SU-DHL-6 (cell line): ENCODE results near the gene LRPAP1.

ENCODE experiments used
- H2AFZ ChIP-seq: fragments of 200-600 bp; sonication (generic); 2 replicates; pipeline ENCODE4 v1.6.1; 2014; ENCODE audit warnings: low read depth, mild to moderate bottlenecking, moderate library complexity, mixed read lengths, antibody characterized with exemption, low read length; ENCODE audit not compliant: severe bottlenecking
- H3F3A ChIP-seq: fragments of 200-600 bp; shearing (Covaris generic); 2 replicates; pipeline ENCODE4 v1.6.0; 2016; ENCODE audit warnings: antibody characterized with exemption, mild to moderate bottlenecking; ENCODE audit not compliant: insufficient read depth
- H3K27ac ChIP-seq: fragments of 200-600 bp; sonication (generic); 2 replicates; pipeline ENCODE4 v1.5.1; 2016; ENCODE audit warnings: low read depth, mild to moderate bottlenecking, low read length, moderate library complexity, mixed read lengths
- H3K27me3 ChIP-seq: fragments of 200-600 bp; sonication (generic), shearing (Covaris generic); 2 replicates; pipeline ENCODE4 v1.6.0; 2014; ENCODE audit warnings: mild to moderate bottlenecking, low read length
- H3K36me3 ChIP-seq: fragments of 200-600 bp; sonication (generic); 2 replicates; pipeline ENCODE4 v1.6.1; 2014; ENCODE audit warnings: mild to moderate bottlenecking, low read length, mixed read lengths
- H3K4me2 ChIP-seq: fragments of 300-600, 200-600 bp; shearing (Covaris generic), sonication (generic); 2 replicates; pipeline ENCODE4 v1.6.0; 2014; ENCODE audit warnings: low read length, low read depth, mild to moderate bottlenecking; ENCODE audit not compliant: poor library complexity, severe bottlenecking
- H3K4me3 ChIP-seq: fragments of 200-600 bp; sonication (generic); 2 replicates; pipeline ENCODE4 v1.5.1; 2014; ENCODE audit warnings: antibody characterized with exemption, low read length, mild to moderate bottlenecking, mixed read lengths; ENCODE audit not compliant: insufficient read depth, poor library complexity, severe bottlenecking
- H3K79me2 ChIP-seq: fragments of 200-600 bp; sonication (generic); 2 replicates; pipeline ENCODE4 v1.6.1; 2014; ENCODE audit warnings: mild to moderate bottlenecking, low read length, moderate library complexity; ENCODE audit not compliant: insufficient read depth
- H3K9ac ChIP-seq: fragments of 200-600 bp; sonication (generic); 2 replicates; pipeline ENCODE4 v1.7.0; 2014; ENCODE audit warnings: mild to moderate bottlenecking, low read length
- H3K9me2 ChIP-seq: fragments of 200-600 bp; sonication (generic); replicated peaks from 2 replicates; pipeline ENCODE4 v1.6.1; 2014; ENCODE audit warnings: low read length; ENCODE audit not compliant: insufficient read depth
- H3K9me3 ChIP-seq: fragments of 200-600 bp; sonication (generic); 2 replicates; pipeline ENCODE4 v1.6.1; 2014; ENCODE audit warnings: low read length, mixed read lengths; ENCODE audit not compliant: insufficient read depth
- H4K20me1 ChIP-seq: fragments of 200-600 bp; sonication (generic); 2 replicates; pipeline ENCODE4 v1.6.1; 2014; ENCODE audit warnings: low read depth, mild to moderate bottlenecking, antibody characterized with exemption, low read length, moderate library complexity, mixed read lengths
- EZH2phosphoT487 ChIP-seq: fragments of 200-600 bp; sonication (generic), shearing (Covaris generic); conservative IDR thresholded peaks from 2 replicates; pipeline ENCODE4 v1.6.1; 2018; ENCODE audit warnings: mild to moderate bottlenecking, antibody characterized with exemption, low read length, moderate library complexity, mixed read lengths
- TF ChIP-seq, protein P1 (sequence below): fragments of 200-600 bp; sonication (generic); IDR thresholded peaks from one replicate; pipeline ENCODE4 v1.5.1; 2017; ENCODE audit warnings: antibody characterized with exemption, mild to moderate bottlenecking, low read length, moderate library complexity; ENCODE audit not compliant: insufficient read depth, poor library complexity, severe bottlenecking

The LRPAP1 gene

GRCh38 chr4:3494462-3494871, 37.8 kb downstream of the LRPAP1 start:
- H3K9me2 ChIP-seq: no peaks in the 10 kb centered on the region
- TF ChIP-seq EZH2phosphoT487: no peak
- TF ChIP-seq, protein P1, sequence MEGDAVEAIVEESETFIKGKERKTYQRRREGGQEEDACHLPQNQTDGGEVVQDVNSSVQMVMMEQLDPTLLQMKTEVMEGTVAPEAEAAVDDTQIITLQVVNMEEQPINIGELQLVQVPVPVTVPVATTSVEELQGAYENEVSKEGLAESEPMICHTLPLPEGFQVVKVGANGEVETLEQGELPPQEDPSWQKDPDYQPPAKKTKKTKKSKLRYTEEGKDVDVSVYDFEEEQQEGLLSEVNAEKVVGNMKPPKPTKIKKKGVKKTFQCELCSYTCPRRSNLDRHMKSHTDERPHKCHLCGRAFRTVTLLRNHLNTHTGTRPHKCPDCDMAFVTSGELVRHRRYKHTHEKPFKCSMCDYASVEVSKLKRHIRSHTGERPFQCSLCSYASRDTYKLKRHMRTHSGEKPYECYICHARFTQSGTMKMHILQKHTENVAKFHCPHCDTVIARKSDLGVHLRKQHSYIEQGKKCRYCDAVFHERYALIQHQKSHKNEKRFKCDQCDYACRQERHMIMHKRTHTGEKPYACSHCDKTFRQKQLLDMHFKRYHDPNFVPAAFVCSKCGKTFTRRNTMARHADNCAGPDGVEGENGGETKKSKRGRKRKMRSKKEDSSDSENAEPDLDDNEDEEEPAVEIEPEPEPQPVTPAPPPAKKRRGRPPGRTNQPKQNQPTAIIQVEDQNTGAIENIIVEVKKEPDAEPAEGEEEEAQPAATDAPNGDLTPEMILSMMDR: no peak
- no peaks in the 10 kb centered on the region for H3K36me3 ChIP-seq
- H4K20me1 ChIP-seq: no peaks in the 10 kb centered on the region
- H3K27me3 ChIP-seq: no peaks in the 10 kb centered on the region
- H3K4me3 ChIP-seq: no peak overlapping the region
- no peak overlapping the region for H3K9ac ChIP-seq
- H3K27ac ChIP-seq: no peak overlapping the region
- H3K79me2 ChIP-seq: no peaks in the 10 kb centered on the region
- H3F3A ChIP-seq: no peaks in the 10 kb centered on the region
- H3K4me2 ChIP-seq: no peak overlapping the region
- H3K9me3 ChIP-seq: no peaks in the 10 kb centered on the region
- no peak overlapping the region for H2AFZ ChIP-seq

DNA sequence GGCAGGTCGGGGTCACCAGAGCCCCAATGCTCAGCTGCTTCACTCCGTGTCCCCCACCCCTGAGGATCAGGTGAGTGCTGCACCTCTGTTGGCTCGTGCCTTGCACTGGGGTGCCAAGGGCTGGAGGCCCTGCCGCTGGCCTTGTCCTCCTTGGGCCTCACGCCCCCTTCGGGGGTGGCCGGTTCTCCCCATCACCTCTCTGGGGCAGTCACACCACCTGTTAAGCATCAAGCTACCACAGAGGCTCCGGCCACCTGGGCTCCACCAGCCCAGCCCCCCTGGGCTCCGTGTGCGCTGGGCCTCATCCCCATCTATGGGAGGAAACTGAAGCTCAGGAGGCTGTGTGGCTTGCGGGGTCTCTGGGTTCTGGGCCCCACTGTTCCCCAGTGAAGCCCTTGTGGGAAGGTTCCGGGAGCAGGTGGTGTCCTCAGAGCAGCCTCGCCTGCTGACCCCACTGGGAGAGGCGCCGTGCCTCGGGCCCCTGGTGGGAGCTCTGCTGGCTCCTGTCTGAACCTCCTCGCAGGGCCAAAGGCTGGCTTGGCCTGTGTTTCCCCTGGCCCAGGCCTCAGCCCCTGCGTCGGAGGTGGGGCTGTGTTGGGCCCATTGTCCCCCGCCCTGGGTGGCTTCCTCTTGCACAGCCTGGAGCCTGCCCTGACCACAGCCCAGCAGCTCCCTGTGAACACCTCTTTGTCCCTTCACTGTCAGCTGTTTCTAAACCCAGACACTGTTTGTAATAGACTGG, 38.3 kb downstream of the LRPAP1 start:
- H3K79me2 ChIP-seq: no peaks in the 10 kb centered on the region
- no peaks in the 10 kb centered on the region for H3K36me3 ChIP-seq
- TF ChIP-seq, protein P1: no peak
- no peak for TF ChIP-seq EZH2phosphoT487
- no peaks in the 10 kb centered on the region for H3K9me2 ChIP-seq
- no peaks in the 10 kb centered on the region for H3K27me3 ChIP-seq
- H3K27ac ChIP-seq: no peak overlapping the region
- no peaks in the 10 kb centered on the region for H3F3A ChIP-seq
- H3K9ac ChIP-seq: no peak overlapping the region
- no peak overlapping the region for H2AFZ ChIP-seq
- no peaks in the 10 kb centered on the region for H4K20me1 ChIP-seq
- no peak overlapping the region for H3K4me2 ChIP-seq
- no peak overlapping the region for H3K4me3 ChIP-seq
- no peaks in the 10 kb centered on the region for H3K9me3 ChIP-seq

DNA sequence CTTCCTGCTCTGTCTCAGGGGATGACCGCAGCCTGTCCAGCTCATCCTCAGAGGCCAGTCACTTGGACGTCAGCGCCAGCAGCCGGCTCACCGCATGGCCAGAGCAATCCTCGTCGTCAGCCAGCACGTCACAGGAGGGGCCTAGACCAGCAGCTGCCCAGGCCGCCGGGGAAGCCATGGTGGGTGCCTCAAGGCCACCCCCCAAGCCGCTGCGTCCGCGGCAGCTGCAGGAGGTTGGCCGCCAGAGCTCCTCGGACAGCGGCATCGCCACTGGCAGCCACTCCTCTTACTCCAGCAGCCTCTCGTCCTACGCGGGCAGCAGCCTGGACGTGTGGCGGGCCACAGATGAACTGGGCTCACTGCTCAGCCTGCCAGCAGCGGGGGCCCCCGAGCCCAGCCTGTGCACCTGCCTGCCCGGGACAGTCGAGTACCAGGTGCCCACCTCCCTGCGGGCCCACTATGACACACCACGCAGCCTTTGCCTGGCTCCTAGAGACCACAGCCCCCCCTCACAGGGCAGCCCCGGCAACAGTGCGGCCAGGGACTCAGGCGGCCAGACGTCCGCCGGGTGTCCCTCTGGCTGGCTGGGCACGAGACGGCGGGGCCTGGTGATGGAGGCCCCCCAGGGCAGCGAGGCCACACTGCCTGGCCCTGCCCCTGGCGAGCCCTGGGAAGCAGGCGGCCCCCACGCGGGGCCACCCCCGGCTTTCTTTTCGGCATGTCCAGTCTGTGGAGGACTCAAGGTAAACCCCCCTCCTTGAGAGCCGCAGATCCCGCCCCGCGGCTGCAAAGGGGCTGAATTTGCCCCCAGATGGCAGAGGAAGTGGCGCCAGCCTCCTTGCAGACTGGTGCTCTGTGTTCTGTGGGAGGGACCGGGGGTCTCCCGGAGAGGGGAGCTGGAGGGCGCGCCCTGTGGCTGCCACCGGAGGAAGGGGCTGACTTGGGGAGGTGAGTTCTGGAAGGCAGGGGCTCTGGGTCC, 39.2 kb downstream of the LRPAP1 start:
- H3K4me2 ChIP-seq: no peak overlapping the region
- no peaks in the 10 kb centered on the region for H3F3A ChIP-seq
- TF ChIP-seq, protein P1: no peak
- no peak for TF ChIP-seq EZH2phosphoT487
- H3K4me3 ChIP-seq: no peak overlapping the region
- no peak overlapping the region for H2AFZ ChIP-seq
- H4K20me1 ChIP-seq: no peaks in the 10 kb centered on the region
- H3K9me3 ChIP-seq: no peaks in the 10 kb centered on the region
- H3K9ac ChIP-seq: no peak overlapping the region
- H3K27ac ChIP-seq: no peak overlapping the region
- no peaks in the 10 kb centered on the region for H3K27me3 ChIP-seq
- no peaks in the 10 kb centered on the region for H3K9me2 ChIP-seq
- H3K79me2 ChIP-seq: no peaks in the 10 kb centered on the region
- H3K36me3 ChIP-seq: no peaks in the 10 kb centered on the region
